Renal cortex interstitium (tissue), 11 donors: ENCODE data around the gene EMX1. TPM values are rescaled to one million over a fixed set of nuclear protein-coding genes. Genes with fewer than 3 reads are reported as not detected.

Experiments used
- DNase-seq, 11 donors: peaks; one replicate each; pipeline ENCODE4 v3.0.0-alpha.2; 2013; ENCODE audit warnings: low read depth in 9 of 11, low spot score in 4 of 11; ENCODE audit errors: extremely low read depth in 1 of 11
- polyA plus RNA-seq, 3 donors: library from polyadenylated mRNA; unstranded; fragments of 120-200 nt; gene quantifications; one replicate each; pipeline ENCODE4 v1.2.1, GENCODE V29; 2013; ENCODE audit not compliant: insufficient read length in 3 of 3

The EMX1 gene
- polyA plus RNA-seq, 3 donors: 30.2 to 48.9 (median 43.7) TPM

DNA sequence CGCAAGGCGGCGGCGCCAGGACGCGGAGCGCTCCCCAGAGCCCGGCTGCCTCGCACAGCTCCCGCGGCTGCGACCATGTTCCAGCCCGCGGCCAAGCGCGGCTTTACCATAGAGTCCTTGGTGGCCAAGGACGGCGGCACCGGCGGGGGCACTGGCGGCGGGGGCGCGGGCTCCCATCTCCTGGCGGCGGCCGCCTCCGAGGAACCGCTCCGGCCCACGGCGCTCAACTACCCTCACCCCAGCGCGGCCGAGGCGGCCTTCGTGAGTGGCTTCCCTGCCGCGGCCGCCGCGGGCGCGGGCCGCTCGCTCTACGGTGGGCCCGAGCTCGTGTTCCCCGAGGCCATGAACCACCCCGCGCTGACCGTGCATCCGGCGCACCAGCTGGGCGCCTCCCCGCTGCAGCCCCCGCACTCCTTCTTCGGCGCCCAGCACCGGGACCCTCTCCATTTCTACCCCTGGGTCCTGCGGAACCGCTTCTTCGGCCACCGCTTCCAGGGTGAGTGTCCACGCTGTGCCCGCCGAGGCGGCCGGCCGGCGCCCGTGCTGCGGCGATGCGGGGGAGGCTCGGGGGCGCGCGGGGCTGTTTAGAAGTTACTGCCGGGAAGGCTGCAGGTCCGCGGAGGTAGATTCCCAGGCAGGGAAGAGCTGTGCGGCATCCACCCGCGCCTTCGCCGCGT lies 696 bp downstream of the EMX1 start:
- DNase-seq: no peak

DNA sequence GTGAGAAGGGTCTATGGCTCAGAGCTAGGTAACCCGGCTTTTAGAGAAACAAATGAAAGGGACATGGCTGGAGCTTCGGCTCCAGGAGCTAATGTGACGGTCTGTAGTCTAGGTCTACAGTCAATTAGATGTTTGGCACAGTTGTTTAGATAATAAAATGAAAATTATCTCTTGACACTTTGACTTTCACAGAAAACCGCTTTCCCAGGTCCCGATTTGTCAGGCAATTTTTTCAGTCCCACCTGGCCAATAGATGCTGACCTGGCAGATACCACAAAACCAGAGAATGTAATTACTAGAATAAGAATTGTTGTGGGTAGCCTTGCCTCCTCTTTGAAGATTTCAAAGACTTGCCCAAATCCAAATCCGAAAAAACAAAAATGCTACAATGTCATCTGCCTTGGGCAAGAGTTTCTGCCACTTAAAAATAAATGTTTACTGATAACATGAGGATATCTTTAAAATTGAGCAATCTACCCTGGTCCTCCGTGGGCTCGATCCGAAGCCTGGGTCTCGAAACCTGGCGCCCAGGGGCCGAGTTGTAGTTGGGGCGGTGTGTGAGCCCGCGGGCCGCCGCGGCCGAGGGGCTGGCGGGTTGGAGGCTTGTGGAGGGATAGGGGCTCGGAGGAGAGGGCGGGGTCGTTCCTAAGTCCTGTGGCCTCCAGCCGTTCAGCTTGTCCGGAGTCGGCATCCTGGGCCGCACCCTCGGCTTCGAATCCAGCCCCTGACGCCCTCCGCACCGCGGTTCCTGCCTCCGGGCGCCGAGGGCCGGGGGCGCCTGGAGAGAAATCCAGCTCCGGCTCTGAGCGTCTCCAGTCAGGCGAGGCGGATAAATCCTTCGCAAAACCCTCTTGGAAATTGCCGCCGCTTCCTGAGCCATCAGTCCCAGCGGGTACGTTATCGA lies 2.3 kb downstream of the EMX1 start:
- no peak for DNase-seq

DNA sequence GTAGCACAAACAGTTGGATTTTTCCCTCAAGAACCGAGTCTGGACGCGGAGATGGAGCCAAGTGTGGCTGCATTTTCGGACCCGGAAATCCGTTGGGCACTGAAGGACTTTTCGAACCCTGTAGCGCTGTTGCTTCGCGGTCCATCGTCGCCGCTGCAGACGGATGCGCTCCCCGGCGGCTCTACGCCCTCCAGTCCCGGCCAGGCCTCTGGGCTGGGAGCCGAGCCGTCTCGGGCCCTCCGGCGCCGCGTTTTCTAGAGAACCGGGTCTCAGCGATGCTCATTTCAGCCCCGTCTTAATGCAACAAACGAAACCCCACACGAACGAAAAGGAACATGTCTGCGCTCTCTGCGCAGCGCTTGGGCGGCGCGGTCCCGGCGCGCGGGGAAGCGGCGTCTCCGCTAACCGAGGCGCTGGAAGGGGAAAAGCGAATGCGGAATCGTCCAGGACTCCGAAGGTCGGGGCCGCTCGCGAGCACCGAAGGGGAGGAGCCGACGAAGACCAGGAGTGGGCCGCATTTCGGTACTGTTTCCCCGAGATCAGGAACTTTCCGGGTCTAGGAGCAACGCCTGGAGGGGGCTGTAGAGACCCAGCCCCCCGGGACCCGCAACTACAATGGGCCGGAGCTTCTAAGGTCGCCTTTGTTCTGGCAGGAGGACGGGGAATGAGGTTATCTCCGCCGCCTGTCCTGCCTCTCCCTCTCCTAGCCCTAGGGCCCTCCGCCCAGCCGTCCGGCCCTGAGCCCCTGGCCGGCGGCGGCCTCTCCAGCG lies 3.2 kb downstream of the EMX1 start:
- no peak for DNase-seq

DNA sequence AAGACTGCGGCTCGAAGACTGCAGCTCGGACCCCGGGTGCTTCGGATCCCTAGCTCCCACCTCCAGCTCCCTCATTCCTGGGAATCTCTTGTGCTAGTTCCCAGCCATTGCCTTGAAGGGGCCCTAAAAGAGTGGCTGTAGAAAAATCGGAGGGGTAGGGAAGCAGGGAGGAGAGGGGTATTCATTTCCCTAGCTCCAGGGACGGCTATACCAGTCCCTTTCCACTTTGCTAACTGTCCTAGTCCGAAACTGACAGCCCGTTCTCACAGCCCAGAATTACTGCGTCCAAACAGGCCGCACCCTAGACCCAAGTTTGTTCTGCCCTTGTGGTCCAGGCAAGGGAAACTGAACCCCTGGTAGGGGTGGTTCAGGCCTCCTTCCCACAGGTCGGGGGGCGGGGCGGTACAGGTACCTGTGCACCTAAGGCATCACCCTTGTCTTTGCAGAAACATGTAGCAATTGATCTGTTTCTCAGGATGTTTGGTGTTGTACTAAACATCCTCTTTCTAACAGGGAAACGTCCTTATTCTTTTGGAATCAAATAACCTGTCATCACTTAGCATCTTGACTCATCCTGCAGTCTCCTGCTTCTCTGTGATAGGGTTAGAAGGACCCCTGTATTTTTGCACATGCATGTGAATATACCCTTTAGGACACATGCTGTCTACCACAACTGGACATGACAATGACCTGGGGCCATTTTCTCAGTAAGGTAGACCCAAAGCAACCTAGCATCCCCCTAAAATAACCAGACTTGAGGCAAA lies 4.0 kb downstream of the EMX1 start:
- no peak for DNase-seq

DNA sequence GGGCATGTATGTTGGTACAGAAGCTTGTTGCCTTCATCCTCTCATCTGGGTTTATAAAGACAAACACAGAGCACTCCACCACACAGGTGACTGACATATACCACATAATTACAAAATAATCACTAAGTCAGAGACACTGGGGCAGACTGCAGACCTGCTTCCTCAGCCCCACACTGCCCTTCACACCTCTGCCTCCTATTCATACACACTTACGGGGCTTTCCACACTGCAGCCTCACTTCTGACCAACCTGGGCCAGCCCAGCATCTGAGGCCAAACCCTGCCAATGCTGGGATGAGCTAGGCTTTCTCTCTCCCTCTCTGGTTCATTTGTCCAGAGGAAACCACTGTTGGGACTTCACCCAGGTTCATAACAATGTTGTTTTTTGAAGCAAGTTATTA lies 4.5 kb downstream of the EMX1 start:
- no peak for DNase-seq

DNA sequence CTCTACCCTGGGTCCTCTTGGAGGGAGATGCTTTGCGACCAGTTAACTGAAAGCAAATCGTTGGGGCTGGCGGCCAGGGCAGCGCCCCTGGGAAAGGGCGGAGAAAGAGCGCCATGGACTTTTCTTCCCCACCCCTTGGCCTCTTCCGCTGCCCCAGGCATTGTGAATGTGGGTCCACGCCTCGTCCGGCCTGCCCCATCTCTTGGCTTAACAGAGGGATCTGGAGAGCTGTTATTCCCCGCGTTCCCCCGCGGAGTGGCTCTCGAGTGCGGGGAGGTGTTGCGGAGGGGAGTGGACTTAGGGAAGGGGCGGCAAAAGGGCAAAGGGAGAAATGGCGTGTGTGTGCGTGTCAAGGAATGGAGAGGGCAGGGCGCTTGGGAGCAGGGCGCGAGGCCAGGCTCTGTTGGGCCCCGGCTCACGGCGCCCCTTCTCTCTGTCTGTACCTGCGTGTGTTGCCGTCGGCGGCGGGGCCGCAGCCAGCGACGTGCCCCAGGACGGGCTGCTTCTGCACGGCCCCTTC lies 6.6 kb downstream of the EMX1 start:
- no peak for DNase-seq

DNA sequence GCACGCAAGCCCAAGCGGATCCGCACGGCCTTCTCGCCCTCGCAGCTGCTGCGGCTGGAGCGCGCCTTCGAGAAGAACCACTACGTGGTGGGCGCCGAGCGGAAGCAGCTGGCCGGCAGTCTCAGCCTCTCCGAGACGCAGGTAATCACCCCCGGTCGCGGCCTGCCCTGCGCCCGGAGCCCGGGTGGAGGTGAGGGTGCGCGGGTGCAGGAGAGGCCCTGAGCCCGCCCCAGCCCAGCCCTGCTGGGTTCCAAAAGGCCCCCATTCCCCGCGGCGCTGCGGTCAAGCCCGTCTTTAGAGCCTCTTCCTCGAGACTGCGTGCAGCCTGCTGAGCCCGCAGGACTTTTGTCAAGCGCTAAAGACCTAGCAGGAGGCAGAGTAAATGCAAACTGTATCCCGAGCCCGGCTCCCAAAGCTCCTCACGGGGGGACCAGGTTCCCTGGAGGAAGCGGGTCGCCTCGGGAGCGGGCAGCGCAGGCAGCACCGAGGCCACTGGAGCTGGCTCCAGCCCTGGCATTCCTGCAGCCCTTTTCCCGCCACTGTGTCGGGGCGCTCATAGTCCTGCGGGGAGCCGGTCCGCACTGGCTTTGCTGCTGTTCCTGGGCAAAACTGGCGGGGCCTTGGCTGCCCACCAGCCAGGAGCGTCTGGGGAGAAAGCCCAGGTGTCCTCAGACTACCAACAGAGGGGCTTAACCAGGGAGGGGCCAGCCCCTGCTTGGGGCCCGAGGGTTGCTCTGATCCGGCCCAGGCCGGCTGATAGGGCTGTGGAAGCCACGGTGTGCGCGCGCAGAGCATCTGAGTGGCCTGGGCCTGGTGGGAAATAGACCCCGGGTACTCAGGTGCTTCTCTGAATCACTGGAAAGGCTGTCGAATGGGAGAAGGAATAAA lies 7.3 kb downstream of the EMX1 start:
- DNase-seq: no peak

DNA sequence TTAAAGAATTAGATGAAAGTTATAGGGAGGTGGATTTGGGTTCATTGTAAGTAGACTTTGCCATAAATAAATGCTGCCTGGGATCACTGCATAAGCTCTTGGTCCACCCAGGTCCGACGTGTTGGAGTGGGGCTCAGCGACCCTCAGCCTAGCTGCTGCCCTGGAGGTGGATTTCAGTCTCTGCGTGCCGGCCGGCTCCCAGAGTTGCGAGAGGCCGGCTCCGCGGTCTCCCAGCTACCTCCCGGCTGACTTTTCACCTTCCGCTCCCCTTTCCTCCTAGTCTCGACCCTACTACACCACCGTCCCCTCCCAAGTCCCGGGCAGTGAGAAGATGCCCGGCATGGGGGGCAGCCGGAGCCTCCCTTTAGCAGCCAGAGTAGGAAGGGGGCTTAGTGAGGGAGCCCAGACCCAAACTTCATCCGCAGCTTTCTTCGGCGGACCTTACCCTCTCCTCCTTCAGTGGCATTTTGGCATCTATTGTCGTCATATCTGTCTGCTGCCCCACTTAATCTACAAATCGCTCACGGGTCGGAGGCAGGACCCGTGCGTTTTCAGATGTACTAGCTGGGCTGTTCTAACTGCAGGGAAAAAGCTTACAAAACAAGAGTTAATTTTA lies 8.1 kb downstream of the EMX1 start:
- no peak for DNase-seq

DNA sequence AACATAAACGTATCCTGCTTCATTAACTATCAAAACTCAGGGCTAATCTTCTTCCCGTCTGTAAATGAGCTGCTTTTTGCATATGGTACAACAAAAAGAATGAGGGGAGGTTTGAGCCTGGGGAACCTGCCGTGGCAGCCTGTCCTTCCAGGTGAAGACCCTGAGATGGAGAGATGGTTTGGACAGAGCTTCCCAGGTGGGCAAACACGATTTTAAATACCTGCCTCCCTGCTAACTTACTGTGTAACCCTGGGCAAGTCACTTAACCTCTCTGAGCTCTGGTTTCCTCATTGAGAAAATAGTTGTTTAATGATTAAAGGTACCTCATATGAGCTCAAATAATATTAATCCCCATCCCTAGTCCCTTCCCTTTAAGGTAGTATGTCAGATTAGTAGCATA lies 9.0 kb downstream of the EMX1 start:
- DNase-seq: no peak

DNA sequence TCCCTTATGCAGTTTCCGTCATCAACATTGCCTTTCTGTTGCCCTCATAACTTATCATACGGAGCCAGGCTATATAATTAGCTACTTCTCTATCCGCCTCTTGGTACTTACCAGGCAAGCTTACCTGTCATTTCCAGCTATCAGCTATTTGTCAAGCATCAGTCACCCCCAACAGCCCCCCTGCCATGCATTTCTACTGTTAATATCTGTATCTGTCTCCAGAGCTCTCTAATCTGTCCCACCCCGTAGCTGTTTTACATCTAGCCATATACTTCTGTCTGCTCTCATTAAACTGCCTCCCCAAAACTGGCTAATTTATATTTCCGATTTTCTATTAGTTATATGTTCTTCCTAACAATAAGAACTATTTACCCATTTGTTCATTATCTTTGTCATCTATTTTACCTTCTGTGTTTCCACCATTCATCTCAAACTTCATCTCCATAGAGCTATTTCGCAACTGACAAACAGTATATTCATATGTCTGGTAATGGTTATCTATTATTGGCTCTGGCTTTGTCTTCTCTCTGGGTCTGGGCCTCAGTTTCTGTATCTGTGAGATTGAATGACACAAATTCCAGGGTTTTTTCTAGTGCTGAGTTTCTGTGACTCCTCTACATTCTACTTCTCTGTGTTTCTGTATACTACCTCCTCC lies 9.6 kb downstream of the EMX1 start:
- DNase-seq: no peak

DNA sequence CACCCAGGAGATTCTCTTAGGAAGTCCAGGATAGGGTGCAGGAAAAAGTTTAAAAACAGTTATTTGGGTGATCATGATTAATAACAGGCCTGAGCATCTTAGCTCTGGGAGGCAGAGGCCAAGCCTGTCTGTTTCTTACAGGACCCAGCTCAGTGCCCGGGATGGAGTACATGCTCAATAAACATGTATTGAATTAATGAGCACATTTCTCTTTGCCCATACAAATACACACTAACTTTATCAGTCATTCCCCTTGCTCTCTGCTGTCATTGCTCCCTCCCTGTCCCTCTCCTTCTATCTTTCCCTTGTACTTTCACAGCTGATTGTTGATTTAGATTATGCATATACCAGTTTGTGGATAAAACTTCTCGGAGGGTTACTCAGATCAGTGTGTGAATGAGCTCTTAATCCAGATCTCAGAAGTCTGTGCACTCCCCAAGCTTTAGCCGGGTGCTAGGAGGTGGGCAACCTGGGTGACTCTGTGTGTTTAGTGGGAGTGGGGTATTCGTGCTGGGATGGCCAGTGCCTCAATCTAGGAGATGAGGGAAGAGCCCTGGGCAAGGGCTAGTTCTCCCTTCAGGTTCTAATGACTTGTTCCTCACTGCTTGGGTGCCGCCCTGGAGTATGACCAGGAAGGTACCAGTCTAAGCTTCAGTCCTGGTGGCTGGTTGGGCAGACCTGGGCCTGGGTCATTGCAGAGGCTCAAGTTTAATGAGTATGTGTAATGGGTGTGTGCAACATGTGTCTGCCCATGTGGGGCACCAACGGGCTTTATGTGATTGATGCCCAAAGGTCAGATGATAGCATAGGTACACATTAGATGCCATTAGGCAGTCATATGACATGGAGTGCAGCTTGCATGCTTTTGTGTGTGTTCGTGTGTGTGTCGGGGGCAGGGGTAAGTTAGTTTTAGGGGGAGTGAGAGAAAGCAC lies 10.6 kb downstream of the EMX1 start:
- DNase-seq: no peak

DNA sequence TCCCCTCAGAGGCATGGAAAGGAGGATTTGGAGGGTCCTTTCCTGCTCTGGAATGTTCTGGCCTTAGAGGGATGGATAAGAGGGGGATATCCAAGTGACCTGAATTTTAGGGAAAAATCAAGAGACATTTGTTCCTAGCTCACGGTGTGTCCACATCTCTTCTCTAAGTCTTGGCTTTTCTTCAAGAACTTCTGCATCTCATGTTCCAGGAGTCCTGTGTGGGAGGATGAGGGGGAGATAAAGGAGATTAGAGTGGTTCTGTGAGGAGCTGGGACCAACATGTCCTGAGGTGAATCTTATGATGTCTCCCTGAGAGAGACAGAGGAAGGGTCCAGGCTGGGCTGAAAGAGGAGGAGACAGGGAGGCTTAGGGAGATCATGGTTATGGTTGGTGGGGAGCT lies 11.7 kb downstream of the EMX1 start:
- DNase-seq: no peak

DNA sequence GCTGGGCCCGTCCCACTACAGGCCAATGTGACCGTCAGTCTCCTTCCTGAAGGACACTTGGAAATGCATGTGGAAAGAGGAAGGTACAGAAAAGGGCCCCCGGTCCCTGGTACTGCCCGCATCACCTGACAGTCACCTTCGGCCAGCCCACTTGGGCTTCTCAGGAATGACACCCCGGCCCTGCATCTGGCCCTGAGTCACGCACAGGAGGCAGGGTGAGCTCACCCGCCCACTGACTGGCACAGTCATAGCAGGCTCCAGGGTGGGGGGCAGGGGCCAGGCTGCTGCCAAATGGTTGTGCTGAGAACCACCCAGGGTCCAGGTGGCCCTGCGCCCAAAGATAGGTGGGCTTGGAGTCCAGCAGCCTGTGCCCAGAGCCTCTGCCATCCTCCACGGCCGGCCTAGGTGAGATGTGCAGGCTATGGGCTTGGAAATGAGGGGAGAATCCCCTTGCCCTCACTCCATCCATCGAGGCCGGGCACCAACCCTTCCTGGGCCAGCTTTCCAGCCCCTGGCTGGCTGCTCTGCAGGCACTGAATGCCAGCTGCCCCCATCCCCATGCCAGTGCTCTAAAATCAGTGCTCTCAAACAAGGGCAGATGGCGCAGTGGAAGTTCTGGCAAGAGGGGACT lies 14.1 kb downstream of the EMX1 start:
- no peak for DNase-seq

DNA sequence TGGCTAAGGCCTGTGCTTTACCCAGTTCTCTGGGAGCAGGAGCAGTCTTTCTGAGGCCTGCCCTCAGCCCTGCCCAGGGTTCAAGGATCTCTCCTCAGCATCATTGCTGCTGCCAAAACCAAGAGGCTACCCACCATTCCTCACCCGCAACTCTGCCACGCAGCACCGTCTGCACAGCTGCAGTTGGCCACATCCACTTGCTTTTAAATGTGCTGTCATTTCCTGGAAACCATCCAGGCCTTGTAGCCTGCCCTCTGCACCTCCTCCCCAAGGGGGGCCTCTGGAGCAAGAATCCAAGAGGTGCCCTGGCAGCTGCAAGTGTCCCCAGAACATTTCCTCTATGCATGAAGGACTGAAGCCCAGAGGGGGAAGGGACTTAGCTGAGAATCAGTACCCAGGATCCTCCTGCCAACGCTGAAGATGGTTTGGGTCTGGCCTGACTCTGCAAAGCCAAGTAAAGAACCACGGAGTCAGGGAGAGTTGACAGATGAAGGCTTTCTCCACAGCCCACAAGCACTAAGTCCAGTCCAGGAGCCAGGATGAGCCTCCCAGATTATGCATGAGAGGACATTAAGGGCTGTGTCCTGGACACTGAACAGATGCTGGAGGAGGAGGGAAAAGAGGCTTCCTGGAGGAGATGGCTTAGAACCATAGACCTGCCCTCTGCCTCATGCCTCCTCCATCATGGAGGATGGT lies 14.9 kb downstream of the EMX1 start:
- DNase-seq: no peak

DNA sequence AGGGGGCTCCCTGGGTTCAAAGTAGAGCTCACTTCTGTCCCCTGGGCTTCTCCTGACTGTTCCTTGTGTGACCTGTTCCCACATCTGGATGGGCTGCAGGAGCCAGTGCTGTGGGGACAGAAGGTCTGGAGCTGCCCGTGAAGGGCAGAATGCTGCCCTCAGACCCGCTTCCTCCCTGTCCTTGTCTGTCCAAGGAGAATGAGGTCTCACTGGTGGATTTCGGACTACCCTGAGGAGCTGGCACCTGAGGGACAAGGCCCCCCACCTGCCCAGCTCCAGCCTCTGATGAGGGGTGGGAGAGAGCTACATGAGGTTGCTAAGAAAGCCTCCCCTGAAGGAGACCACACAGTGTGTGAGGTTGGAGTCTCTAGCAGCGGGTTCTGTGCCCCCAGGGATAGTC lies 15.5 kb downstream of the EMX1 start:
- DNase-seq: no peak
